Thyroid gland (tissue), 4 donors: ENCODE results near the gene ENAH. TPM values are rescaled to one million over a fixed set of nuclear protein-coding genes. Genes with fewer than 3 reads are reported as not detected.
"Not testable (repeated sequence)": the region's sequence is repeated elsewhere in the genome, so short reads cannot be mapped to it uniquely, and the experiment has no call there.

Source experiments
- DNase-seq, 2 donors: peaks; one replicate each; pipeline ENCODE4 v3.0.0-alpha.2; 2019
- H3K27ac ChIP-seq, 3 donors: fragments of 200-600 bp; sonication (generic); 1 replicate in 2 of 3; 2 replicates in 1 of 3; pipeline ENCODE4 v1.5.1; 2016 to 2019; ENCODE audit warnings: mild to moderate bottlenecking in 1 of 3, moderate library complexity in 1 of 3
- H3K27me3 ChIP-seq: fragments of 200-600 bp; sonication (generic); one replicate; pipeline ENCODE4 v1.5.1; 2019
- H3K36me3 ChIP-seq, 2 donors: fragments of 200-600 bp; sonication (generic); one replicate each; pipeline ENCODE4 v1.5.1; 2016 to 2019
- H3K4me1 ChIP-seq, 2 donors: fragments of 200-600 bp; sonication (generic); one replicate each; pipeline ENCODE4 v1.5.1; 2017 to 2019
- H3K4me3 ChIP-seq, 3 donors: fragments of 200-600 bp; sonication (generic); replicated peaks in 1 of 3; 1 replicate in 2 of 3; 2 replicates in 1 of 3; pipeline ENCODE4 v1.5.1; 2016; ENCODE audit warnings: mild to moderate bottlenecking in 1 of 3
- H3K9me3 ChIP-seq: fragments of 200-600 bp; sonication (generic); one replicate; pipeline ENCODE4 v1.5.1; 2017
- CTCF ChIP-seq, 6 experiments: fragments of 200-600 bp in 3 of 6; fragments of 450-650 bp in 3 of 6; sonication (generic) in 3 of 6; IDR thresholded peaks; one replicate each; pipeline ENCODE4 v1.5.1; 2016 to 2019; ENCODE audit warnings: antibody characterized with exemption in 6 of 6, mild to moderate bottlenecking in 2 of 6, inconsistent platforms in 1 of 6, moderate library complexity in 1 of 6
- POLR2A ChIP-seq, 2 donors: fragments of 450-650 bp; IDR thresholded peaks; one replicate each; pipeline ENCODE4 v1.6.1; 2017; ENCODE audit warnings: antibody characterized with exemption in 2 of 2, mild to moderate bottlenecking in 2 of 2, moderate library complexity in 1 of 2
- WGBS, 2 donors: methylation state at CpG; one replicate each; pipeline ENCODE4 v1.1.5; 2017; 5-methylcytosine and 5-hydroxymethylcytosine counted together
- intact Hi-C: fragments of 100-400 bp; cut with DNase I; formaldehyde crosslinking; loops from one replicate; pipeline ENCODE4 v1.15.1; 2023
- total RNA-seq, 4 donors: library from RNA; depleted of rRNA; stranded (reverse); fragments of >200 nt; gene quantifications; one replicate each; pipeline ENCODE4 v1.2.3, GENCODE V29; 2016

Gene ENAH
- total RNA-seq, 4 donors from 2014 or later: 24.5 to 31.4 (median 28.5) TPM

GRCh38 chr1:225645194-225645895 lies 7.6 kb downstream of the ENAH start:
- H3K9me3 ChIP-seq: no peaks in the 10 kb centered on the region
- no peak overlapping the region for H3K27ac ChIP-seq
- intact Hi-C loops: no loop called here
- no peak for DNase-seq
- no peaks in the 10 kb centered on the region for H3K27me3 ChIP-seq
- TF ChIP-seq POLR2A (IDR thresholded peaks at IDR 0.05) (no peak), CTCF (IDR thresholded peaks at IDR 0.05) (no peak)
- no peaks in the 10 kb centered on the region for H3K36me3 ChIP-seq
- WGBS, 2 donors: 95 to 96% methylated on average over 6 of the region's 6 CpGs
- H3K4me1 ChIP-seq: no peaks in the 10 kb centered on the region
- H3K4me3 ChIP-seq: no peak overlapping the region

DNA sequence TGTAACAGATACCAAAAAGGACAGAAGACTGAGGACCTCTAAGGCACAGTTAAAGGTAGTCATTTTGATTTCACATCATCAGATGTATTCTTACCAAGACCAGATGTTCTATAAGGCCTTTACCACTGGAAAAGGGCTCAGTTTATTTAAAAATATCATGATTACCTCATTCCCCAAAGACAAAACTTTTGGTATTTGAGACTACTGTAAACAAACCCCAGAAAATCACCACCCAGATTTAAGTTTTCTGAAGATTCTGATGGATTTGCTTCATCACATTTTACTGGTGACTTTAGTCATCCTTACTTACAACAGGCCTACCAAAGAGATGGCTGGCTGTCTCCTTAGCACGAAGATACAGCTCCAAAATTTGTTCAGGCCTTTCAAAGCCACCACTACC lies 8.3 kb downstream of the ENAH start:
- H3K9me3 ChIP-seq: no peaks in the 10 kb centered on the region
- H3K36me3 ChIP-seq: no peaks in the 10 kb centered on the region
- TF ChIP-seq POLR2A (IDR thresholded peaks at IDR 0.05) (no peak), CTCF (IDR thresholded peaks at IDR 0.05) (no peak)
- DNase-seq: no peak
- H3K4me3 ChIP-seq: no peak overlapping the region
- no peaks in the 10 kb centered on the region for H3K4me1 ChIP-seq
- WGBS, 2 donors: 77 to 94% methylated on average over 1 of the region's 1 CpG
- H3K27me3 ChIP-seq: no peaks in the 10 kb centered on the region
- intact Hi-C loops: no loop called here
- no peak overlapping the region for H3K27ac ChIP-seq

- H3K27me3 ChIP-seq: no peaks in the 10 kb centered on the region
- H3K27ac ChIP-seq: no peak overlapping the region
- no peaks in the 10 kb centered on the region for H3K9me3 ChIP-seq
- H3K4me1 ChIP-seq: no peaks in the 10 kb centered on the region
- no peak for DNase-seq
- 75 to 86% methylated on average over 4 of the region's 4 CpGs for WGBS, 2 donors
- H3K36me3 ChIP-seq: no peaks in the 10 kb centered on the region
- no peak for TF ChIP-seq CTCF (IDR thresholded peaks at IDR 0.05)
- TF ChIP-seq POLR2A (IDR thresholded peaks at IDR 0.05): no peak
- no peak overlapping the region for H3K4me3 ChIP-seq
- intact Hi-C loops: no loop called here
Observed at GRCh38 chr1:225642177-225642576, 10.7 kb downstream of the ENAH start.

- H3K9me3 ChIP-seq: no peaks in the 10 kb centered on the region
- intact Hi-C loops: no loop called here
- TF ChIP-seq CTCF (IDR thresholded peaks at IDR 0.05): no peak
- TF ChIP-seq POLR2A (IDR thresholded peaks at IDR 0.05): no peak
- DNase-seq: no peak
- 90 to 98% methylated on average over 1 of the region's 1 CpG for WGBS, 2 donors
- H3K27ac ChIP-seq: no peak overlapping the region
- H3K4me3 ChIP-seq: no peak overlapping the region
- peaks cover 0 to 6% of the 10 kb centered on the region in 2 donors for H3K4me1 ChIP-seq
- no peaks in the 10 kb centered on the region for H3K27me3 ChIP-seq
- H3K36me3 ChIP-seq: no peaks in the 10 kb centered on the region
Observed at GRCh38 chr1:225638853-225639252, 14.1 kb downstream of the ENAH start.

GRCh38 chr1:225637651-225638199 lies 15.2 kb downstream of the ENAH start:
- peaks cover 0 to 6% of the 10 kb centered on the region in 2 donors for H3K4me1 ChIP-seq
- no peaks in the 10 kb centered on the region for H3K27me3 ChIP-seq
- no peak overlapping the region for H3K4me3 ChIP-seq
- H3K36me3 ChIP-seq: no peaks in the 10 kb centered on the region
- no peaks in the 10 kb centered on the region for H3K9me3 ChIP-seq
- DNase-seq: no peak
- intact Hi-C loops: no loop called here
- H3K27ac ChIP-seq: no peak overlapping the region
- WGBS, 2 donors: 97 to 99% methylated on average over 3 of the region's 3 CpGs
- TF ChIP-seq POLR2A (IDR thresholded peaks at IDR 0.05): no peak
- no peak for TF ChIP-seq CTCF (IDR thresholded peaks at IDR 0.05)

DNA sequence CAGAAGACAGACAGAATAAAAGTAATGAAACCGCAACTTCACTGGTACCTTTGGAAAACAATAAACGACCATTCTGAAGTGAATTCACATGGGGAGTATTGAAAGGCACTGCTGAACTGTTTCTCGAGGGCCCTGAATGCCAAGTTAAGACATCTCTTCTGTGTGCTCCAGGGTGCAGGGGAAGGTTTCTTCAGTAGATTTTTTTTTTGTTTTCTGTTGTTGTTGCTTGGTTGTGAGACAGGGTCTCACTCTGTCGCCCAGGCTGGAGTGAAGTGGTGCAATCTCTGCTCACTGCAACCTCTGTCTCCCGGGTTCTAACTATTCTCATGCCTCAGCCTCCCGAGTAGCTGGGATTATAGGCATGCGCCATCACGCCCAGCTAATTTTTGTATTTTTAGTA lies 15.9 kb downstream of the ENAH start:
- DNase-seq, intact Hi-C loops, H3K4me1 ChIP-seq, H3K4me3 ChIP-seq, H3K9me3 ChIP-seq, H3K36me3 ChIP-seq, H3K27ac ChIP-seq, H3K27me3 ChIP-seq: not testable (repeated sequence)
- 90 to 93% methylated on average over 8 of the region's 8 CpGs for WGBS, 2 donors
